Fibroblast of lung (primary cell): ENCODE results near the gene PLEKHH2. TPM values are rescaled to one million over a fixed set of nuclear protein-coding genes. Genes with fewer than 3 reads are reported as not detected.
A peak's percentile ranks its signal among the peaks of the same experiment; 100 is the strongest.

Experiments
- DNase-seq, 2 donors: peaks; one replicate each; pipeline versions ENCODE4 v3.0.0 to v3.0.0-alpha.2; 2010; ENCODE audit warnings: low read depth in 2 of 2
- H2AFZ ChIP-seq: 2 replicates; pipeline ENCODE4 v1.5.1; 2012; ENCODE audit warnings: low read length, control low read depth, inconsistent platforms
- H3K27ac ChIP-seq: 2 replicates; pipeline ENCODE4 v1.5.1; 2011; ENCODE audit warnings: low read length, control low read depth; ENCODE audit not compliant: insufficient read depth
- H3K27me3 ChIP-seq: 2 replicates; pipeline ENCODE4 v1.5.1; 2011; ENCODE audit warnings: mild to moderate bottlenecking, low read length; ENCODE audit not compliant: control insufficient read depth, insufficient read depth
- H3K36me3 ChIP-seq: 2 replicates; pipeline ENCODE4 v1.5.1; 2011; ENCODE audit warnings: low read length; ENCODE audit not compliant: control insufficient read depth, insufficient read depth
- H3K4me1 ChIP-seq: 2 replicates; pipeline ENCODE4 v1.5.1; 2011; ENCODE audit warnings: low read length; ENCODE audit not compliant: control insufficient read depth, insufficient read depth; ENCODE audit errors: extremely low read depth
- H3K4me2 ChIP-seq: 2 replicates; pipeline ENCODE4 v1.5.1; 2011; ENCODE audit warnings: low read length, control low read depth; ENCODE audit not compliant: insufficient read depth; ENCODE audit errors: extremely low read depth
- H3K4me3 ChIP-seq, 4 experiments: fragments of 200-600 bp in 1 of 4; sonication (generic) in 1 of 4; replicated peaks in 1 of 4; 2 replicates each; pipeline ENCODE4 v1.5.1; 2011 to 2016; ENCODE audit warnings: low read length in 4 of 4, low read depth in 3 of 4, mild to moderate bottlenecking in 3 of 4, control low read depth in 2 of 4, inconsistent platforms in 1 of 4, mixed read lengths in 1 of 4; ENCODE audit not compliant: insufficient read depth in 1 of 4; ENCODE audit errors: control extremely low read depth in 1 of 4
- H3K79me2 ChIP-seq: 2 replicates; pipeline ENCODE4 v1.5.1; 2012; ENCODE audit warnings: mild to moderate bottlenecking, low read length, inconsistent platforms; ENCODE audit not compliant: control insufficient read depth, insufficient read depth
- H3K9ac ChIP-seq: 2 replicates; pipeline ENCODE4 v1.5.1; 2011; ENCODE audit warnings: mild to moderate bottlenecking, low read length, control low read depth; ENCODE audit not compliant: insufficient read depth
- H3K9me3 ChIP-seq: 2 replicates; pipeline ENCODE4 v1.5.1; 2012; ENCODE audit warnings: low read depth, low read length; ENCODE audit not compliant: control insufficient read depth, insufficient read depth
- H4K20me1 ChIP-seq: 2 replicates; pipeline ENCODE4 v1.5.1; 2011; ENCODE audit warnings: low read length; ENCODE audit not compliant: control insufficient read depth, insufficient read depth; ENCODE audit errors: extremely low read depth
- EZH2 ChIP-seq: IDR thresholded peaks from 2 replicates; pipeline ENCODE4 v1.5.1; 2012; ENCODE audit warnings: low read length, control low read depth, mild to moderate bottlenecking; ENCODE audit errors: missing control alignments
- polyA plus RNA-seq, 2 donors: library from polyadenylated mRNA; depleted of rRNA in 1 of 2; stranded (reverse) in 1 of 2; unstranded in 1 of 2; fragments of >200 nt; gene quantifications; 2 replicates each; pipeline ENCODE4 v1.2.1, GENCODE V29; 2011 to 2012; ENCODE audit warnings: missing spikeins in 1 of 2
- total RNA-seq: library from RNA; depleted of rRNA; stranded (reverse); fragments of >200 nt; gene quantifications from 2 replicates; pipeline ENCODE4 v1.2.1, GENCODE V29; 2014
- TF ChIP-seq, protein P1 (sequence below), 2 donors: IDR thresholded peaks in 1 of 2; conservative IDR thresholded peaks in 1 of 2; 1 replicate in 1 of 2; 2 replicates in 1 of 2; pipeline ENCODE4 v1.5.1; 2011 to 2012; ENCODE audit warnings: low read length in 2 of 2, control low read depth in 1 of 2, inconsistent platforms in 1 of 2, low read depth in 1 of 2, mild to moderate bottlenecking in 1 of 2

Gene PLEKHH2
- total and polyA plus RNA-seq, 2 donors (not counting 1 experiment from before 2014, with no cell fraction given), result 6.9 to 14.0 TPM

DNA sequence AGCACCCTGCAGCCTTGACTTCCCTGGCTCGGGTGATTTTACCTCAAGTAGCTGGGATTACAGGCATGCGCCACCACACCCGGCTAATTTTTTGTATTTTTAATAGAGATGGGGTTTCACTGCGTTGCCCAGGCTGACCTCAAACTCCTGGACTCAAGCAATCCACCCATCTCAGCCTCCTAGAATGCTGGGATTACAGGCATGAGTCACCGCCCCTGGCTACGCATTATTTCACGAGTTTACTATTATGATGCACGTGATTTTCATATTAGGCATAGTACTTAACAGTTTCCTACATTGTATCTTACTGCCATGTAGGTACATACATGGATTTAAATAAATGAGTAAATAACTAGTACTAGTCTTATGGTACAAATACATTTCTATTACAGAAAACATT, 141.2 kb downstream of the PLEKHH2 start:
- peak in 1 of 2 donors; percentile 29 for DNase-seq
- H3K36me3 ChIP-seq, result peaks cover 1% of the 10 kb centered on the region

DNA sequence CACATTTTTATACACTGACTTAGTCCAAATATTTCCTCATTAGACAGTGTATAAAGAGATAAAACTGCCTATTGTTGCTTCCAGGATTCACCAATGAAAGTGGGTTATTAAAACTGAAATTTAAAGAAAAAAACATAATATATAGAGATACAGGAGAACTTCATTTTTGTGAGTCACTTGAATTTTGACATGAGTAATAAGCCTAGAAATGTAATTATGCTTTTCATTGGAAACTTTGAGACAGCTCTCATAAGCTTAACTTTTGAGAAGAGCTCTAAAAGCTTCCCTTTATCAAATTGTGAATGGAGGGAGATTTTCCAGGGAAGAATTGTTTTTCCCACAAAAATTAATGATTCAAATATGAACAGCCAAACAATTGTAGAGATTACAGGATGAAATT, 150.8 kb downstream of the PLEKHH2 start:
- no peak overlapping the region for H3K4me3 ChIP-seq
- no peaks in the 10 kb centered on the region for H3K36me3 ChIP-seq
- no peaks in the 10 kb centered on the region for H3K9me3 ChIP-seq
- H3K4me2 ChIP-seq, result no peak overlapping the region
- H3K9ac ChIP-seq, result no peak overlapping the region
- H3K4me1 ChIP-seq, result no peaks in the 10 kb centered on the region
- no peaks in the 10 kb centered on the region for H3K79me2 ChIP-seq
- DNase-seq, result no peak
- no peak overlapping the region for H2AFZ ChIP-seq
- no peak overlapping the region for H3K27ac ChIP-seq
- TF ChIP-seq EZH2, result no peak
- TF ChIP-seq, protein P1, sequence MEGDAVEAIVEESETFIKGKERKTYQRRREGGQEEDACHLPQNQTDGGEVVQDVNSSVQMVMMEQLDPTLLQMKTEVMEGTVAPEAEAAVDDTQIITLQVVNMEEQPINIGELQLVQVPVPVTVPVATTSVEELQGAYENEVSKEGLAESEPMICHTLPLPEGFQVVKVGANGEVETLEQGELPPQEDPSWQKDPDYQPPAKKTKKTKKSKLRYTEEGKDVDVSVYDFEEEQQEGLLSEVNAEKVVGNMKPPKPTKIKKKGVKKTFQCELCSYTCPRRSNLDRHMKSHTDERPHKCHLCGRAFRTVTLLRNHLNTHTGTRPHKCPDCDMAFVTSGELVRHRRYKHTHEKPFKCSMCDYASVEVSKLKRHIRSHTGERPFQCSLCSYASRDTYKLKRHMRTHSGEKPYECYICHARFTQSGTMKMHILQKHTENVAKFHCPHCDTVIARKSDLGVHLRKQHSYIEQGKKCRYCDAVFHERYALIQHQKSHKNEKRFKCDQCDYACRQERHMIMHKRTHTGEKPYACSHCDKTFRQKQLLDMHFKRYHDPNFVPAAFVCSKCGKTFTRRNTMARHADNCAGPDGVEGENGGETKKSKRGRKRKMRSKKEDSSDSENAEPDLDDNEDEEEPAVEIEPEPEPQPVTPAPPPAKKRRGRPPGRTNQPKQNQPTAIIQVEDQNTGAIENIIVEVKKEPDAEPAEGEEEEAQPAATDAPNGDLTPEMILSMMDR (conservative IDR thresholded peaks at IDR 0.05 in 1 of 2, IDR thresholded peaks at IDR 0.05 in 1 of 2; ENCODE audit: low read depth in 1 of 2, low read length in 2 of 2), result no peak
- no peaks in the 10 kb centered on the region for H4K20me1 ChIP-seq
- H3K27me3 ChIP-seq, result no peaks in the 10 kb centered on the region

More for the DNA sequence above, 141.2 kb downstream of the PLEKHH2 start:
- Histone ChIP-seq H3K4me1 (no peaks in the 10 kb centered on the region), H3K79me2 (no peaks in the 10 kb centered on the region), H3K9ac (no peak overlapping the region), H4K20me1 (no peaks in the 10 kb centered on the region), H3K4me3 (no peak overlapping the region), H2AFZ (no peak overlapping the region), H3K27ac (no peak overlapping the region), H3K4me2 (no peak overlapping the region), H3K9me3 (no peaks in the 10 kb centered on the region), H3K27me3 (no peaks in the 10 kb centered on the region)
- TF ChIP-seq, protein P1 (conservative IDR thresholded peaks at IDR 0.05 in 1 of 2, IDR thresholded peaks at IDR 0.05 in 1 of 2; ENCODE audit: low read depth in 1 of 2, low read length in 2 of 2), result no peak
- TF ChIP-seq EZH2, result no peak

DNA sequence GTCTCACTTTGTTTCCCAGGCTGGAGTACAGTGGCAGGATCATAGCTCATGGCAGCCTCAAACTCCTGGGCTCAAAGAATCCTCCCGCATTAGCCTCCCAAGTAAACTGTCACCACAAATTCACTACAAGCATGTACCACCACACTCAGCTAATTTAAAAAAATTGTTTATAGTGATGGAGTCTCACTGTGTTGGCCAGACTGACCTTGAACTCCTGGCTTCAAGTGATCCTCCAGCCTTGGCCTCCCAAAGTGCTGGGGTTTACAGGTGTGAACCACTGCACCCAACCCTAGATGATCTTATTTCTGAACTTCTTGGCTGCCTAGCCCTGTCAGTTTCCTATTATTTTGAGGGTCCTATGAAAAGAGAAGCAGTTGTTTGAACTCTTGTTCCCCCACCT, 151.6 kb downstream of the PLEKHH2 start:
- no peaks in the 10 kb centered on the region for H3K36me3 ChIP-seq
- no peaks in the 10 kb centered on the region for H3K9me3 ChIP-seq
- no peak for DNase-seq
- TF ChIP-seq, protein P1 (conservative IDR thresholded peaks at IDR 0.05 in 1 of 2, IDR thresholded peaks at IDR 0.05 in 1 of 2; ENCODE audit: low read depth in 1 of 2, low read length in 2 of 2), result no peak
- TF ChIP-seq EZH2, result no peak
- H3K9ac ChIP-seq, result no peak overlapping the region
- no peak overlapping the region for H3K4me2 ChIP-seq
- H3K27me3 ChIP-seq, result no peaks in the 10 kb centered on the region
- no peaks in the 10 kb centered on the region for H4K20me1 ChIP-seq
- H3K79me2 ChIP-seq, result no peaks in the 10 kb centered on the region
- H3K27ac ChIP-seq, result no peak overlapping the region
- H2AFZ ChIP-seq, result no peak overlapping the region
- no peak overlapping the region for H3K4me3 ChIP-seq
- no peaks in the 10 kb centered on the region for H3K4me1 ChIP-seq
